ENCODE data around the gene REEP5. TPM values are rescaled to one million over a fixed set of nuclear protein-coding genes. Genes with fewer than 3 reads are reported as not detected.

Gene REEP5
- total and polyA plus RNA-seq, 9 of the 15 experiments (the other 6 are each of a cell fraction or from before 2014, with no cell fraction given), result 14.7 to 102 (median 36.0) TPM

DNA sequence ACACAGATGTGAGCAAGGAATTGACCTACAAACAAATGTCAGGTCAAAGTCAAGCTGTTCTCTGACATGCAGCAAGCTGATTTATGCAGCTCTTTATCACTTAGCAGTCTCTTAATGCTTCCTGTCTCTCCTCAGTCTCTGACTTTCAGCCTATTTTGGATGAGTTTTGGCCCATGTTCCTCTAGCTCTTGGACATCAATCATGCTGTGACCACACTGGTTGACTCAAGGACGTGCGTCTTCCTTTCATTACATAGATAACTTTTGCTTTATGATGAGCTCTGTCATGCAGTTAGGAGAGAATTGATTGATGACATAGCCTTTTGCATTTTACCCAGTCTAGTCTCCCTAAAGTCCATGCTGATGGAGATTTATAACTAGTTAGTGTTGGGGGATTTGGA is 9.4 kb upstream of the REEP5 start (continued):
- TF ChIP-seq ESRRA (IDR thresholded peaks at IDR 0.05; ENCODE audit: borderline replicate concordance, low read depth) (peak; percentile 88), HDGF (IDR thresholded peaks at IDR 0.05) (no peak), ZZZ3 (IDR thresholded peaks at IDR 0.05) (no peak), FOSL1 (tag; conservative IDR thresholded peaks at IDR 0.05) (peak; percentile 64), TEAD2 (tag; IDR thresholded peaks at IDR 0.05) (no peak), KLF13 (tag; IDR thresholded peaks at IDR 0.05; ENCODE audit: borderline replicate concordance, low read depth) (no peak), RAD51 (IDR thresholded peaks at IDR 0.05; ENCODE audit: borderline replicate concordance, low read depth) (no peak), TEAD1 (CRISPR knock-in tag; IDR thresholded peaks at IDR 0.05) (0 out of 4 replicates have a peak, but pooled peaks of 1 of the 2 experiments have one; percentile 51), ETV5 (CRISPR knock-in tag; IDR thresholded peaks at IDR 0.05; ENCODE audit: low read depth) (peak; percentile 80), DPF2 (IDR thresholded peaks at IDR 0.05) (peak; percentile 68; the same call in 1 of the 2 replicates), TAF7 (tag; IDR thresholded peaks at IDR 0.05) (no peak), ZNF717 (CRISPR knock-in tag; IDR thresholded peaks at IDR 0.05) (no peak), MECOM (CRISPR knock-in tag; IDR thresholded peaks at IDR 0.05) (peak; percentile 99), SMAD4 (CRISPR knock-in tag; conservative IDR thresholded peaks at IDR 0.05) (peak; percentile 77), NR2C1 (IDR thresholded peaks at IDR 0.05) (no peak), NR2C1 (tag; IDR thresholded peaks at IDR 0.05) (peak; percentile 69)
- TF ChIP-seq, protein P1, sequence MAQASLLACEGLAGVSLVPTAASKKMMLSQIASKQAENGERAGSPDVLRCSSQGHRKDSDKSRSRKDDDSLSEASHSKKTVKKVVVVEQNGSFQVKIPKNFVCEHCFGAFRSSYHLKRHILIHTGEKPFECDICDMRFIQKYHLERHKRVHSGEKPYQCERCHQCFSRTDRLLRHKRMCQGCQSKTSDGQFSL (CRISPR knock-in tag; IDR thresholded peaks at IDR 0.05), result no peak
- TF ChIP-seq, protein P1 (tag; IDR thresholded peaks at IDR 0.05), result no peak
- TF ChIP-seq, protein P2, sequence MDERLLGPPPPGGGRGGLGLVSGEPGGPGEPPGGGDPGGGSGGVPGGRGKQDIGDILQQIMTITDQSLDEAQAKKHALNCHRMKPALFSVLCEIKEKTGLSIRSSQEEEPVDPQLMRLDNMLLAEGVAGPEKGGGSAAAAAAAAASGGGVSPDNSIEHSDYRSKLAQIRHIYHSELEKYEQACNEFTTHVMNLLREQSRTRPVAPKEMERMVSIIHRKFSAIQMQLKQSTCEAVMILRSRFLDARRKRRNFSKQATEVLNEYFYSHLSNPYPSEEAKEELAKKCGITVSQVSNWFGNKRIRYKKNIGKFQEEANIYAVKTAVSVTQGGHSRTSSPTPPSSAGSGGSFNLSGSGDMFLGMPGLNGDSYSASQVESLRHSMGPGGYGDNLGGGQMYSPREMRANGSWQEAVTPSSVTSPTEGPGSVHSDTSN (CRISPR knock-in tag; IDR thresholded peaks at IDR 0.05; ENCODE audit: low read depth), result 0 out of 2 replicates have a peak, but pooled peaks have one; percentile 58
- TF ChIP-seq, protein P2 (tag; conservative IDR thresholded peaks at IDR 0.05; ENCODE audit: low read depth), result peak; percentile 100
- TF ChIP-seq, protein P3, sequence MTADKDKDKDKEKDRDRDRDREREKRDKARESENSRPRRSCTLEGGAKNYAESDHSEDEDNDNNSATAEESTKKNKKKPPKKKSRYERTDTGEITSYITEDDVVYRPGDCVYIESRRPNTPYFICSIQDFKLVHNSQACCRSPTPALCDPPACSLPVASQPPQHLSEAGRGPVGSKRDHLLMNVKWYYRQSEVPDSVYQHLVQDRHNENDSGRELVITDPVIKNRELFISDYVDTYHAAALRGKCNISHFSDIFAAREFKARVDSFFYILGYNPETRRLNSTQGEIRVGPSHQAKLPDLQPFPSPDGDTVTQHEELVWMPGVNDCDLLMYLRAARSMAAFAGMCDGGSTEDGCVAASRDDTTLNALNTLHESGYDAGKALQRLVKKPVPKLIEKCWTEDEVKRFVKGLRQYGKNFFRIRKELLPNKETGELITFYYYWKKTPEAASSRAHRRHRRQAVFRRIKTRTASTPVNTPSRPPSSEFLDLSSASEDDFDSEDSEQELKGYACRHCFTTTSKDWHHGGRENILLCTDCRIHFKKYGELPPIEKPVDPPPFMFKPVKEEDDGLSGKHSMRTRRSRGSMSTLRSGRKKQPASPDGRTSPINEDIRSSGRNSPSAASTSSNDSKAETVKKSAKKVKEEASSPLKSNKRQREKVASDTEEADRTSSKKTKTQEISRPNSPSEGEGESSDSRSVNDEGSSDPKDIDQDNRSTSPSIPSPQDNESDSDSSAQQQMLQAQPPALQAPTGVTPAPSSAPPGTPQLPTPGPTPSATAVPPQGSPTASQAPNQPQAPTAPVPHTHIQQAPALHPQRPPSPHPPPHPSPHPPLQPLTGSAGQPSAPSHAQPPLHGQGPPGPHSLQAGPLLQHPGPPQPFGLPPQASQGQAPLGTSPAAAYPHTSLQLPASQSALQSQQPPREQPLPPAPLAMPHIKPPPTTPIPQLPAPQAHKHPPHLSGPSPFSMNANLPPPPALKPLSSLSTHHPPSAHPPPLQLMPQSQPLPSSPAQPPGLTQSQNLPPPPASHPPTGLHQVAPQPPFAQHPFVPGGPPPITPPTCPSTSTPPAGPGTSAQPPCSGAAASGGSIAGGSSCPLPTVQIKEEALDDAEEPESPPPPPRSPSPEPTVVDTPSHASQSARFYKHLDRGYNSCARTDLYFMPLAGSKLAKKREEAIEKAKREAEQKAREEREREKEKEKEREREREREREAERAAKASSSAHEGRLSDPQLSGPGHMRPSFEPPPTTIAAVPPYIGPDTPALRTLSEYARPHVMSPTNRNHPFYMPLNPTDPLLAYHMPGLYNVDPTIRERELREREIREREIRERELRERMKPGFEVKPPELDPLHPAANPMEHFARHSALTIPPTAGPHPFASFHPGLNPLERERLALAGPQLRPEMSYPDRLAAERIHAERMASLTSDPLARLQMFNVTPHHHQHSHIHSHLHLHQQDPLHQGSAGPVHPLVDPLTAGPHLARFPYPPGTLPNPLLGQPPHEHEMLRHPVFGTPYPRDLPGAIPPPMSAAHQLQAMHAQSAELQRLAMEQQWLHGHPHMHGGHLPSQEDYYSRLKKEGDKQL (CRISPR knock-in tag; IDR thresholded peaks at IDR 0.05; ENCODE audit: borderline replicate concordance), result no peak
